NCI-H345 treated with DMSO at 0.1 percent for 48 hours (cell line): ENCODE results near the gene NMS.
A peak's percentile ranks its signal among the peaks of the same experiment; 100 is the strongest.
"Not testable (repeated sequence)": the region's sequence is repeated elsewhere in the genome, so short reads cannot be mapped to it uniquely, and the experiment has no call there.

Source experiments
- DNase-seq: peaks from one replicate; lab custom pipeline; 2025; ENCODE audit not compliant: unreplicated experiment; lab: John Stamatoyannopoulos, UW

Gene NMS

GRCh38 chr2:100470182-100470581 lies at the start of gene NMS:
Gene NMS (plus strand): TSS chr2:100470482. CDS start chr2:100470489, 7 bp downstream.
- DNase-seq = no peak

GRCh38 chr2:100422320-100423055 lies 47.8 kb upstream of the NMS start:
- no peak for DNase-seq

- DNase-seq = no peak
Observed at GRCh38 chr2:100423631-100424030, 46.7 kb upstream of the NMS start.

GRCh38 chr2:100424277-100424875 lies 45.9 kb upstream of the NMS start:
- DNase-seq = no peak

GRCh38 chr2:100425107-100425506 lies 45.2 kb upstream of the NMS start:
- DNase-seq = no peak

GRCh38 chr2:100425573-100426383 lies 44.5 kb upstream of the NMS start:
- no peak for DNase-seq

GRCh38 chr2:100426384-100426720 lies 43.9 kb upstream of the NMS start:
- DNase-seq = no peak

GRCh38 chr2:100427111-100427510 lies 43.2 kb upstream of the NMS start:
- no peak for DNase-seq

GRCh38 chr2:100427627-100428258 lies 42.5 kb upstream of the NMS start:
- peak; percentile 8 for DNase-seq

GRCh38 chr2:100429726-100430125 lies 40.6 kb upstream of the NMS start:
- no peak for DNase-seq

GRCh38 chr2:100437751-100438150 lies 32.5 kb upstream of the NMS start:
- no peak for DNase-seq

GRCh38 chr2:100446696-100447095 lies 23.6 kb upstream of the NMS start:
- no peak for DNase-seq

GRCh38 chr2:100451092-100451491 lies 19.2 kb upstream of the NMS start:
- DNase-seq = no peak

- no peak for DNase-seq
Observed at GRCh38 chr2:100451734-100452133, 18.5 kb upstream of the NMS start.

GRCh38 chr2:100453853-100454252 lies 16.4 kb upstream of the NMS start:
- no peak for DNase-seq

- not testable (repeated sequence) for DNase-seq
Observed at GRCh38 chr2:100456357-100456756, 13.9 kb upstream of the NMS start.

- DNase-seq = no peak
Observed at GRCh38 chr2:100460904-100461530, 9.3 kb upstream of the NMS start.

- no peak for DNase-seq
Observed at GRCh38 chr2:100470898-100471514, 724 bp downstream of the NMS start.

GRCh38 chr2:100476606-100477005 lies 6.3 kb downstream of the NMS start:
- no peak for DNase-seq

GRCh38 chr2:100482741-100483140 lies 12.5 kb downstream of the NMS start:
- no peak for DNase-seq

GRCh38 chr2:100483895-100484294 lies 13.6 kb downstream of the NMS start:
- no peak for DNase-seq
